GM12875 (cell line): ENCODE results near the gene BIRC2.

Experiments used
- H3K4me3 ChIP-seq: one replicate; pipeline ENCODE4 v1.5.1; 2011; ENCODE audit warnings: low read depth, low read length, control low read depth
- TF ChIP-seq, protein P1 (sequence below): IDR thresholded peaks from 2 replicates; pipeline ENCODE4 v1.5.1; 2011; ENCODE audit warnings: low read depth, mild to moderate bottlenecking, control low read depth, inconsistent platforms, low read length, moderate library complexity, borderline replicate concordance; ENCODE audit not compliant: insufficient read depth

The BIRC2 gene

DNA sequence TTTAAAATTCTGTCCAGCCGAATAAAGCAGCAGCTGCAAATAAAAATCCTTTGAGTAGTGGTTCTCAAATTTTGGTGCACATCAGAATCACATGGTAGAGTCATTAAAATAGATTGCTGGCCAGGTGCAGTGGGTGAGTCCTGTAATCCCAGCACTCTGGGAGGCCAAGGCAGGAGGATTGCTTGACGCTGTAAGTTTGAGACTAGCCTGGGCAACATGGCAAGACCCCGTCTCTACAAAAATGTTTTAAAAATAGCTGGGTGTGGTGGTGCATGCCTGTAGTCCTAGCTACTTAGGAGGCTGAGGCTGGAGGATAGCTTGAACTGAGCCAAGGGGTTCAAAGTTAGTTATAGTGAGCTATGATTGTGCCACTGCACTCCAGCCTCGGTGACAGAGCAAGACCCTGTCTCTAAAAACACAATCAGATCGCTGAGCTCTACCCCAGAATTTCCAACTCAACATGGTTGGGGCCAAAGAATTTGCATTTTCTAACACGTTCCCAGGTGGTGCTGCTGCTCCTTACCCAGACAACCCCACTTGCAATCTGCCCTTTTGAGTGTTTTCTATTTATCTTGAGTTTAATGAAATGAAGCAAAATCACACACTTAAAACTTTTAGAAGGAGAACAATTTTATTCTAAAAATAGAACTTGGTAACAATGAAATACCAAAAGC is 48.8 kb downstream of the BIRC2 start:
- TF ChIP-seq, protein P1, sequence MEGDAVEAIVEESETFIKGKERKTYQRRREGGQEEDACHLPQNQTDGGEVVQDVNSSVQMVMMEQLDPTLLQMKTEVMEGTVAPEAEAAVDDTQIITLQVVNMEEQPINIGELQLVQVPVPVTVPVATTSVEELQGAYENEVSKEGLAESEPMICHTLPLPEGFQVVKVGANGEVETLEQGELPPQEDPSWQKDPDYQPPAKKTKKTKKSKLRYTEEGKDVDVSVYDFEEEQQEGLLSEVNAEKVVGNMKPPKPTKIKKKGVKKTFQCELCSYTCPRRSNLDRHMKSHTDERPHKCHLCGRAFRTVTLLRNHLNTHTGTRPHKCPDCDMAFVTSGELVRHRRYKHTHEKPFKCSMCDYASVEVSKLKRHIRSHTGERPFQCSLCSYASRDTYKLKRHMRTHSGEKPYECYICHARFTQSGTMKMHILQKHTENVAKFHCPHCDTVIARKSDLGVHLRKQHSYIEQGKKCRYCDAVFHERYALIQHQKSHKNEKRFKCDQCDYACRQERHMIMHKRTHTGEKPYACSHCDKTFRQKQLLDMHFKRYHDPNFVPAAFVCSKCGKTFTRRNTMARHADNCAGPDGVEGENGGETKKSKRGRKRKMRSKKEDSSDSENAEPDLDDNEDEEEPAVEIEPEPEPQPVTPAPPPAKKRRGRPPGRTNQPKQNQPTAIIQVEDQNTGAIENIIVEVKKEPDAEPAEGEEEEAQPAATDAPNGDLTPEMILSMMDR: no peak
- no peak overlapping the region for H3K4me3 ChIP-seq

DNA sequence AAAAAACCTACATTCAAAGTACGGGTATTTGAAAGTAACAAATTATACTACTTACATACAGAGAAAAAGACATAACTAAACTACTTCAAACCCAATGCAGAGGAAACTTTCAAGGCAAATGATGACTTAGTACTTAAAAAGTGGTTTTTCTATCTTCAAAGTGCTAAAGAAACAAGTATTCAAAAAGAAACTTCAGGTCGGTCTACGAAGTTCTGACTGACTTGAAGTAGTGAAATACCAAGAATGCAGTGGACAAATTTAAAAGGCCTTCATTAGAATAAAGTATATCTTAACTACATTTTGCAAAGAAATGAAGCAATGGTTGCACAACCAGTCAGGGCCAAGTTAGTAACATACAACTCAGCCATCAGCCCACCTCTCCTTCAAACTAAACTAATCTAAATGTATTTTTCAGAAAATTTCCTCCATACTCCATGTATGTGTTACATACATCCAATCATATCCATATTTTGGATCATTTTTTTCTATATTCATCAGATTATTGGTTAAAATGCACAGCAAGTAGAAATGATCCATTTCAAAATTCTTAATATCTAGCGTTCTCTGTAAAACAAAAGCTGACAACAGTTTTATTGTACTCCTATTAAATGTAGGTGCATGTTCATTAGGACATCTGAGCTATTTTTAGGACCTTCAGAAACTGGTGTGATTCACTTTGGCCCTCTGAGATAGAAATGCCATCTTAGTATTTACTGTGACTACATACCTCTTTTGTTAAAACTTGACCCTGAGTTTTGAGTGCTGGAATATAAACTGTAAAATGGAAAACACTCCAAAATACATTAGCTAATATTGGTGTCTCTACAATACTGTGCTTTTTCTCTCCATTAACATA is 49.9 kb downstream of the BIRC2 start:
- no peak overlapping the region for H3K4me3 ChIP-seq
- TF ChIP-seq, protein P1: no peak

DNA sequence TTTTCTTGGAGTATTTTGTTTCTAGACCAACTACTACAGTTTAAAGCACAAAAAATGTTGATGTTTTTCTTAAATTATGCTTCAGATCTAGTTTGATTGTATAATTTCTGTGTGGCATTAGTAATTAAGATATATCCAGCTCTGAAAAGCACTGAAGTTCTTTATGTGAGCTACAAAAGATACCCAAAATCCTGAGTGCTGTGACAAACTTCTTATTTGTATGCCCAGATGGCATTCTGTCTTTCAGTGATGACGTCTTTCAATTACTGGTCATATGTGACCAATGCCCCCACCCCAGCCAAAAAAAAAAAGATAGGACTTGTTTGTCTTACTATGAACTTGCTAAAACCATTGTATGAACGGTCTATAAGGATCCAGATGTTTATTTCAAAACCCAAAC is 51.3 kb downstream of the BIRC2 start:
- TF ChIP-seq, protein P1: no peak
- no peak overlapping the region for H3K4me3 ChIP-seq

DNA sequence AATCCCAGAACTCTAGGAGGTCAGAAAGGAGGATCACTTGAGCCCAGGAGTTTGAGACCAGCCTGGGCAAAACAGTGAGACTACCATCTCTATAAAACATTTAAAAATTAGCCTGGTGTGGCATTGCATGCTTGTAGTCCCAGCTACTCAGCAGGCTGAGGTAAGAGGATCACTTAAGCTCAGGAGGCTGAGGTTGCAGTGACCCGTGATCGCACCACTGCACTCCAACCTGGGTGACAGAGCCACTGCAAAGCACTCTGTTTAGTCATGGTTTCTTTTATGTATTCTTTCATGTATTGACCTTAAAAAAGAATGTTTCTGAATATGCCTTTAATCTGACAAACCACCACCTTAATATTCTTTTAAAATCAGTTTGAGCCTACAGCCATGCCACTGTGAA is 52.2 kb downstream of the BIRC2 start:
- TF ChIP-seq, protein P1: no peak
- no peak overlapping the region for H3K4me3 ChIP-seq

DNA sequence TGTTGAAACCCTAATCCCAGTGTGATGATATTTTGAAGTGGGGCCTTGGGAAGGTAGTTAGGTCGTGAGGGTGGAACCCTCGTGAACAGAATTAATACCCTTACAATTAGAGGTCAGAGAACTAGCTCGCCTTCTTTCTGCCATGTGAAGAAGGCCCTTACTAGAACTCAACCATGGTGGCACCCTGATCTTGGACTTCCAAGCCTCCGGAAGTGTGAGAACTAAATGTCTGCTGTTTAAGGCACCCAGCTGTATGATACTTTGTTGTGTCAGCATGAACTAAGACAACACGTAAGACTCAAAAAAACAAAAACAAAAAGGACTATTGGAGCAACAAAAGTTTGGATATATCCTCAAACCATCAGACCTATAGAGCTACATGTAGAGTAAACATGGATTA is 53.6 kb downstream of the BIRC2 start:
- TF ChIP-seq, protein P1: no peak
- H3K4me3 ChIP-seq: no peak overlapping the region

DNA sequence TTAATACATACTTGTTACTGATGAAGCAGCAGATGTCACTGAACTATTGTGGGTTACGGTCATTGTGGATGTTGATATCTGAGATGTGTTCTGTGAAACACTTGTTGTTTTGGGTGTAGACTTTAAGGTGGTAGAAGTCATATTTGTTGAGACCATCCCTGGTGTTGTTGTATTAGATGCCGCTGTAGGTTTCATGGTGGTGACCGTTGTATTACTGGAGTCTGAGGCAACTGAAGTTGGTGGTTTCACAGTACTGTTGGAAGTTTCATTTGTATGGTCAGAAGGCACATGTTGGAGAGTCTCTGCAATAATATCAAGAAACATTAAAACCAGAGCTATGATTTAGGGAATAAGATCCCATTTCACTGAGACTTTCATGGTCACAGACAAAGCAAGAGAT is 54.9 kb downstream of the BIRC2 start:
- no peak overlapping the region for H3K4me3 ChIP-seq
- TF ChIP-seq, protein P1: no peak

DNA sequence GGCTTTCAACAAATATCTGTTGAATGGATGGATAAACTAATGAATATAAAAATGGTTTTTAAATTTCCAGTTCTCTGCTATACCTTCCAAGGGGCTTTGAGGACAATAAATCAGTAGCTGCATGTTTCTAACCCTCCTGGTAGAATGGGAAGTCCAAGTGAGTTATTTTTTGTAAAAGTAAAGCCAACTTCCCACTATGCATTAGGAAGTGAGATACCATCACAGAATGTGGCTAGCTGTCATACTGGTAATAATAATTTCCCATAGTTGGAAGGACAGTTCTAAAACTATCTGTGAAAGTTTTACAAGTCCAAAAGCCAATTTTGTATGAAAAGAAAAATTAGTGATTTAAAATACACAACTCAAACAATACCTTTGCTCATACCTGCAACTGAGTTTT is 55.5 kb downstream of the BIRC2 start:
- TF ChIP-seq, protein P1: no peak
- H3K4me3 ChIP-seq: no peak overlapping the region
